Thymus (tissue), 11 donors: ENCODE measurements around the gene PELO. TPM values are rescaled to one million over a fixed set of nuclear protein-coding genes. Genes with fewer than 3 reads are reported as not detected.
A peak's percentile ranks its signal among the peaks of the same experiment; 100 is the strongest.

Source experiments
- DNase-seq, 9 donors: peaks; one replicate each; pipeline ENCODE4 v3.0.0-alpha.2; 2013; ENCODE audit warnings: low spot score in 9 of 9, low read depth in 6 of 9, missing footprints in 1 of 9
- H3K27ac ChIP-seq, 2 donors: one replicate each; pipeline ENCODE4 v1.5.1; 2013; ENCODE audit warnings: control low read depth in 1 of 2, low read depth in 1 of 2, low read length in 1 of 2, mild to moderate bottlenecking in 1 of 2, moderate library complexity in 1 of 2
- H3K27me3 ChIP-seq, 2 donors: one replicate each; pipeline ENCODE4 v1.5.1; 2013; ENCODE audit warnings: low read length in 1 of 2; ENCODE audit not compliant: control insufficient read depth in 2 of 2, insufficient read depth in 1 of 2
- H3K36me3 ChIP-seq, 2 donors: one replicate each; pipeline ENCODE4 v1.5.1; 2013; ENCODE audit warnings: low read length in 1 of 2, mild to moderate bottlenecking in 1 of 2, moderate library complexity in 1 of 2; ENCODE audit not compliant: control insufficient read depth in 2 of 2, insufficient read depth in 2 of 2
- H3K4me1 ChIP-seq, 2 donors: one replicate each; pipeline ENCODE4 v1.5.1; 2013; ENCODE audit warnings: low read length in 2 of 2; ENCODE audit not compliant: control insufficient read depth in 2 of 2, insufficient read depth in 2 of 2
- H3K4me3 ChIP-seq, 2 donors: one replicate each; pipeline ENCODE4 v1.5.1; 2013; ENCODE audit warnings: low read length in 2 of 2, control low read depth in 1 of 2, mild to moderate bottlenecking in 1 of 2
- H3K9me3 ChIP-seq, 2 donors: one replicate each; pipeline ENCODE4 v1.5.1; 2013; ENCODE audit warnings: low read length in 1 of 2, mild to moderate bottlenecking in 1 of 2; ENCODE audit not compliant: control insufficient read depth in 2 of 2, insufficient read depth in 1 of 2
- WGBS: extraction: QIAGEN DNeasy Blood & Tissue Kit; methylation state at CpG from one replicate; pipeline ENCODE4 v1.1.7; 2013; 5-methylcytosine and 5-hydroxymethylcytosine counted together
- polyA plus RNA-seq: library from polyadenylated mRNA; stranded (reverse); fragments of 200-250 nt; gene quantifications from one replicate; pipeline ENCODE4 v1.2.3, GENCODE V29; 2013
- total RNA-seq: library from RNA; stranded (reverse); fragments of 120-200 nt; gene quantifications from one replicate; pipeline ENCODE4 v1.2.4, GENCODE V29; 2013
- donor health status: healthy.

The PELO gene
- total and polyA plus RNA-seq, 2 donors: 6.0 to 11.8 TPM

DNA sequence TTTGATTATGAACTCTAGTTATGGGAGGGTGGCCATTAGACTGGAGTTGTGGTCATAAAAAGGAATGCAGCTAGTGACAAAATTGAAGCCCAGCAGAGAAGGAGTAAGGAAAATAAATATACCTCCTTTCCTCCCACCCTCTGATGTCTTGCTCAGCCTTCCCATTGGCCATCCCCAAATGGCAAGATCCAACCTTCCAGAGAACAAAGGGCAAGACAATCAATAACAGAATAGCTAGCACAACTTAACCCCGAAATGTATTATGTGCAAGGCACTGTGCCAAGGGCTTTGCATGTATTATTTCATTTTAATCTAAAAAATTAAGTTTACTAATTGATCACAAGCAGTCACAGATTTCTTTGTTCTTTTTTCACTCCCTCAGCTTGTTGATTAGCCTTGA is 3.6 kb downstream of the PELO start:
- WGBS: 96% methylated on average over 1 of the region's 1 CpG
- H3K9me3 ChIP-seq: no peaks in the 10 kb centered on the region
- no peak overlapping the region for H3K27ac ChIP-seq
- H3K27me3 ChIP-seq: peaks cover 0 to 9% of the 10 kb centered on the region in 2 donors
- no peaks in the 10 kb centered on the region for H3K36me3 ChIP-seq
- no peak for DNase-seq
- H3K4me3 ChIP-seq: no peak overlapping the region
- H3K4me1 ChIP-seq: peaks cover 4 to 18% of the 10 kb centered on the region in 2 donors

DNA sequence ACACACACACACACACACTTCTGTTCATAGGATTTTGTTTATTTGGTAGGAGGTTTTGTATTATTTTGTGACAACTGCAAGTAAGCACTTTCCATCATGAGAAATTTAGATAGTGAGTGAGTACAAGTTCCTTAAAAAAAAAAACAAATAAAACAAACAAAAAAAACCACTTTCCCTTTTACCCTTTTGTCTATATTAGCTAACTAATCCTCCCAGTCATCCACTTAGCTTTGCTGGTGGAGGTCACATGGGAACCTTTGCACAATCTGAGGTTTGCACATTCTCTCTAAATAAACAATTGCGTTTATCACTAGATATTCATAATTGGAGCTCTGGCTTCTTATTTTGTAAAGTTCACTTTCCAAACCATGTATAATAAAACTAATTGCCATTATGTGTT is 6.8 kb downstream of the PELO start:
- H3K27ac ChIP-seq: no peak overlapping the region
- H3K4me3 ChIP-seq: no peak overlapping the region
- DNase-seq: no peak
- H3K4me1 ChIP-seq: peaks cover 6 to 12% of the 10 kb centered on the region in 2 donors
- H3K27me3 ChIP-seq: no peaks in the 10 kb centered on the region
- H3K36me3 ChIP-seq: no peaks in the 10 kb centered on the region
- 99% methylated on average over 1 of the region's 1 CpG for WGBS
- no peaks in the 10 kb centered on the region for H3K9me3 ChIP-seq

DNA sequence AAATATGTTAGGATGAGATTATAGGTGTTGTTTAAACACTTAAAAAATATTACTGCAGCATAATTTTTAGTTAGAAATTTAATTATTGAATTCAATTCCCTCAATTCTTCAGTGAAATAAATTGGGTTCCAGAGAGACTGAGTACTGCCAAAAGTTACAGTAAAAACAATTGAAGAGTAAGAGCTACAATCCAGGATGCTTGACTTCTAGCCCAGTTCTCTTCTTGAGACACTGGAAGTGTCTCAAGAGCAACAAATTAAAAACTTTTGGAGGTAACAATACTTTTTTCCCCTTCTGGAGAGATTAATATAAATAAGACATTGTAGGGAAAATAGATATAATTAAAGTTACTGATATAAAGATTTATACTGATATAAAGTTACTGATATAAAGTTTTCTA is 8.3 kb downstream of the PELO start:
- no peaks in the 10 kb centered on the region for H3K9me3 ChIP-seq
- H3K27me3 ChIP-seq: no peaks in the 10 kb centered on the region
- H3K27ac ChIP-seq: no peak overlapping the region
- H3K4me1 ChIP-seq: peaks cover 6 to 13% of the 10 kb centered on the region in 2 donors
- no peak overlapping the region for H3K4me3 ChIP-seq
- H3K36me3 ChIP-seq: no peaks in the 10 kb centered on the region
- no peak for DNase-seq

DNA sequence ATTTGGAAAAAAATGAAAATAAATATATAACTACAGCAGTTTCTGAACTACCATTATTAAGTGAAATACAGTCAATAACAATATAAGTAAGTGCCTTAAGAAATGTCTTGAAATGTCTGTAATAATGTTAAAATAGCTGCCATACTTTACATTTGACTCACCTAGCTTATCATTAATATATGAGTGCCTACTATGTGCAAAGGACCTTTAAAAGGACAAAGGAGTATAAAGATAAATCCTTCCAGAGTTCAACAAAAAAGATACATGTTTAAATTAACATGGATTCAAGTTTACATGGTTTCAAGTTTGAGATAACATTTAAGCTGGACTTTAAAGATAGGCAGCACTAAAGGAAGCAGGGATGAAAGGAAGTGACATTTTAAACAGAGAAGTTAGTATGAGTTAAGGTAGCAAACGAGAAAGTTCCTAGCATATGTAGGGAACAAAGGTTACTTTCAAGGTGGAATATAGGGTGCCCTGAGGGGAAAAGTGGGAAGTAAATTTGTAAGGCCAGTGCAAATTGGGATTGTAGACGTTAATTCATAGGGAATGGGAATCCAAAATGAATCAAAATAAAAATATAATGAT is 8.9 kb downstream of the PELO start:
- peaks cover 11 to 18% of the 10 kb centered on the region in 2 donors for H3K4me1 ChIP-seq

DNA sequence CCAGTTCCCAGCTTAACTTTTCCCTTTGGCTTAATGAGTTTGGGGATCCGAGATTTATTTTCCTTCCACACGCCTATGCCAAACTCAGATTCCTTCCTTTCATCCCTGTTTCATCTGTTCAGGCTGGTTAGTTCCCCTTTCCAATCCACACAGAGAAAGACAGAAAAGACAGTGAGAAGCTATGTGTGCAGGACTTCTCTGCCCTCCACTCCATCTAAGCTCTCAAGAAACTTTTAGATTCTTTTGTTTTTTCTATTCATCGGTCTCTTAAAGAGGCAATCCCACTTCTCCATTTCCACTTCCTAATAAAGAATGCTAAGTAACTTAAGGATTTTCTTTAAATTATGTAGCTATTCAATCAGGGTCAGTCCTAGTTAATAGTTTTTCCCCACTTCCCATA is 11.2 kb downstream of the PELO start:
- WGBS: 28% methylated on average over 3 of the region's 3 CpGs
- Histone ChIP-seq H3K27ac (peak overlapping the region; percentile 89 to 92), H3K4me1 (peaks cover 12 to 24% of the 10 kb centered on the region in 2 donors), H3K9me3 (no peaks in the 10 kb centered on the region), H3K36me3 (peaks cover 3% of the 10 kb centered on the region in 2 donors), H3K4me3 (peak overlapping the region; percentile 84 to 89), H3K27me3 (no peaks in the 10 kb centered on the region)
- DNase-seq: peak in 2 of 9 donors; percentile 3 to 23

More for the DNA sequence above, 8.9 kb downstream of the PELO start:
- 95% methylated on average over 2 of the region's 2 CpGs for WGBS
- Histone ChIP-seq H3K27ac (no peak overlapping the region), H3K27me3 (no peaks in the 10 kb centered on the region), H3K36me3 (peaks cover 3% of the 10 kb centered on the region in 2 donors), H3K9me3 (no peaks in the 10 kb centered on the region), H3K4me3 (no peak overlapping the region)
- no peak for DNase-seq

DNA sequence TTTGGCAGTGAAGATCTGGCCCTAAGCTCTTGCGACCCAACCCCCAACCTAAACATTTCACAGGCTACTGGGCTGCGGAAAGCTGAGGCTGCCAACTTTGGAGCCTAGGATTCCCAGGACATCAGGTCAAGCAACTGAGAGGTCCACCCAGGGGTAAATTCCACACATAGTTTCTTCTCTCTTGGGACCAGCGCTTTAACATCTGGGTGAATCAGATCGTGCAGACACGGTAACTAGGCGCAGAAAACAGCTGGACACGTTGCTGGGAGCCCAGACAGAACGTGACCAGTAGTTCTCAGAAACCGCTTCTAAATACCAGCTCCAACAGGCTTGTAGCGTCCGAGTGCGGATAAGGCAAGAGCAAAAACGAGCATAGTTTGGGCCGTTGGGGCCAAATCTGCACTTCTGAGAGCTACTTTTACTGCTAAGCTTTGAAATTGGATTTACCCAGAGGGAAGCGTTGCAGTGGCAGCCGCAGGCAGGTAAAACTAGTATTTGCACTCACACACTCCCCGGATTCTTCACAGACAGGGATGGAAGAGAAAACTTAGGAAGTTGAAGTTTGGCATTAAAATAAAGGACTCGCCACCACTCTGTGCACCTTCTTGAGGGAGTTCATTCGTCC is 11.8 kb downstream of the PELO start:
- H3K9me3 ChIP-seq: no peaks in the 10 kb centered on the region
- peak overlapping the region; percentile 84 to 89 for H3K4me3 ChIP-seq
- H3K36me3 ChIP-seq: peaks cover 3% of the 10 kb centered on the region in 2 donors
- H3K27me3 ChIP-seq: no peaks in the 10 kb centered on the region
- H3K4me1 ChIP-seq: peaks cover 12 to 24% of the 10 kb centered on the region in 2 donors
- H3K27ac ChIP-seq: peak overlapping the region; percentile 89 to 92
- WGBS: under 1% methylated on average over 19 of the region's 19 CpGs
- peak in 3 of 9 donors; percentile 10 to 27 (median 23) for DNase-seq

DNA sequence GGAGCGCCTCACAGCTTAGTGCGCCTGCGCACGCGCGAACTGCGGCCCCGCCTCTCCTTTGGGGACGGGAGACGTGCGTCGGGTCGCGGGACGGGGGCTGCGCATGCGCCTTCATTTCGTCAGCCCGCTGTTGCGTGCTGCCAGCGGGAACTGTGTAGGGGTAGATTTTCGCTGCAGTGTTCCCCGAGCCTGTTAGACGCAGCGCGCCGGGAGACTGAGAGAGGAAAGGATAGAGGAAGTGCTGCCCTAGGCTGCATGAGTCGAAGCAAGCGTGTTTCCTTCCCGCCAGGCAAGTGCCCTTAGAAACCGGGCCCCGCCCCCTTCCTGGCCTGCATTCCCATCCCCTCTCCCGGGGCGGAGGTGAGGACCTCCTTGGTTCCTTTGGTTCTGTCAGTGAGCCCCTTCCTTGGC is 12.3 kb downstream of the PELO start:
- Histone ChIP-seq H3K27me3 (no peaks in the 10 kb centered on the region), H3K4me1 (peaks cover 12 to 24% of the 10 kb centered on the region in 2 donors), H3K36me3 (peaks cover 3% of the 10 kb centered on the region in 2 donors), H3K4me3 (peak overlapping the region; percentile 84 to 89), H3K27ac (peak overlapping the region; percentile 89 to 92), H3K9me3 (no peaks in the 10 kb centered on the region)
- peak; percentile 85 to 97 (median 94) for DNase-seq
- WGBS: under 1% methylated on average over 34 of the region's 34 CpGs

DNA sequence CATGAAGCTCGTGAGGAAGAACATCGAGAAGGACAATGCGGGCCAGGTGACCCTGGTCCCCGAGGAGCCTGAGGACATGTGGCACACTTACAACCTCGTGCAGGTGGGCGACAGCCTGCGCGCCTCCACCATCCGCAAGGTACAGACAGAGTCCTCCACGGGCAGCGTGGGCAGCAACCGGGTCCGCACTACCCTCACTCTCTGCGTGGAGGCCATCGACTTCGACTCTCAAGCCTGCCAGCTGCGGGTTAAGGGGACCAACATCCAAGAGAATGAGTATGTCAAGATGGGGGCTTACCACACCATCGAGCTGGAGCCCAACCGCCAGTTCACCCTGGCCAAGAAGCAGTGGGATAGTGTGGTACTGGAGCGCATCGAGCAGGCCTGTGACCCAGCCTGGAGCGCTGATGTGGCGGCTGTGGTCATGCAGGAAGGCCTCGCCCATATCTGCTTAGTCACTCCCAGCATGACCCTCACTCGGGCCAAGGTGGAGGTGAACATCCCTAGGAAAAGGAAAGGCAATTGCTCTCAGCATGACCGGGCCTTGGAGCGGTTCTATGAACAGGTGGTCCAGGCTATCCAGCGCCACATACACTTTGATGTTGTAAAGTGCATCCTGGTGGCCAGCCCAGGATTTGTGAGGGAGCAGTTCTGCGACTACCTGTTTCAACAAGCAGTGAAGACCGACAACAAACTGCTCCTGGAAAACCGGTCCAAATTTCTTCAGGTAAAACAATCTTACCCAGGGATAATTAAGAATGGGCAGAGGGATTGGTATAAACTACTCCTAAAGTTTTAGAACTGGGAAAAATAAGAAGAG is 12.9 kb downstream of the PELO start:
- DNase-seq: peak in 1 of 9 donors; percentile 27
- H3K27me3 ChIP-seq: no peaks in the 10 kb centered on the region
- H3K36me3 ChIP-seq: peaks cover 3% of the 10 kb centered on the region in 2 donors
- H3K4me1 ChIP-seq: peaks cover 12 to 24% of the 10 kb centered on the region in 2 donors
- no peaks in the 10 kb centered on the region for H3K9me3 ChIP-seq
- H3K4me3 ChIP-seq: peak overlapping the region; percentile 84 to 89
- H3K27ac ChIP-seq: peak overlapping the region; percentile 89 to 92
- 8% methylated on average over 31 of the region's 31 CpGs for WGBS

DNA sequence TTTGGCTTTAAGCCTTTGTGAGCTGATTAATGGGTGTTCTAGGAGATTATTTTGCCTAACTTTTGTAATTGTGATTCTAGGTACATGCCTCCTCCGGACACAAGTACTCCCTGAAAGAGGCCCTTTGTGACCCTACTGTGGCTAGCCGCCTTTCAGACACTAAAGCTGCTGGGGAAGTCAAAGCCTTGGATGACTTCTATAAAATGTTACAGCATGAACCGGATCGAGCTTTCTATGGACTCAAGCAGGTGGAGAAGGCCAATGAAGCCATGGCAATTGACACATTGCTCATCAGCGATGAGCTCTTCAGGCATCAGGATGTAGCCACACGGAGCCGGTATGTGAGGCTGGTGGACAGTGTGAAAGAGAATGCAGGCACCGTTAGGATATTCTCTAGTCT is 13.6 kb downstream of the PELO start:
- Histone ChIP-seq H3K4me1 (peaks cover 12 to 24% of the 10 kb centered on the region in 2 donors), H3K9me3 (no peaks in the 10 kb centered on the region), H3K27me3 (no peaks in the 10 kb centered on the region), H3K36me3 (peaks cover 3% of the 10 kb centered on the region in 2 donors), H3K27ac (peak overlapping the region in 1 of 2 donors; percentile 27), H3K4me3 (peak overlapping the region; percentile 84 to 89)
- WGBS: 90% methylated on average over 8 of the region's 8 CpGs
- DNase-seq: peak in 1 of 9 donors; percentile 16
